Lower leg skin (tissue), 3 donors: ENCODE results near the gene ZFP64.

Experiments
- CTCF ChIP-seq, 3 donors: fragments of 450-650 bp; IDR thresholded peaks; one replicate each; pipeline ENCODE4 v1.5.1; 2016; ENCODE audit warnings: antibody characterized with exemption in 3 of 3, mild to moderate bottlenecking in 3 of 3, moderate library complexity in 2 of 3
- POLR2A ChIP-seq, 2 donors: fragments of 450-650 bp; IDR thresholded peaks; one replicate each; pipeline ENCODE4 v1.6.1; 2016 to 2017; ENCODE audit warnings: antibody characterized with exemption in 2 of 2, mild to moderate bottlenecking in 1 of 2, moderate library complexity in 1 of 2

- TF ChIP-seq CTCF (IDR thresholded peaks at IDR 0.05): no peak
- no peak for TF ChIP-seq POLR2A (IDR thresholded peaks at IDR 0.05)
Measured at GRCh38 chr20:52231230-52231746, 39.7 kb upstream of the ZFP64 start.
